CD1c-positive myeloid dendritic cell (primary cell): ENCODE measurements around the gene TNFSF10.
"Not testable (repeated sequence)": the region's sequence is repeated elsewhere in the genome, so short reads cannot be mapped to it uniquely, and the experiment has no call there.

ENCODE experiments used
- DNase-seq: peaks from one replicate; pipeline ENCODE4 v3.0.0-alpha.2; 2016; ENCODE audit errors: extremely low spot score

The TNFSF10 gene

DNA sequence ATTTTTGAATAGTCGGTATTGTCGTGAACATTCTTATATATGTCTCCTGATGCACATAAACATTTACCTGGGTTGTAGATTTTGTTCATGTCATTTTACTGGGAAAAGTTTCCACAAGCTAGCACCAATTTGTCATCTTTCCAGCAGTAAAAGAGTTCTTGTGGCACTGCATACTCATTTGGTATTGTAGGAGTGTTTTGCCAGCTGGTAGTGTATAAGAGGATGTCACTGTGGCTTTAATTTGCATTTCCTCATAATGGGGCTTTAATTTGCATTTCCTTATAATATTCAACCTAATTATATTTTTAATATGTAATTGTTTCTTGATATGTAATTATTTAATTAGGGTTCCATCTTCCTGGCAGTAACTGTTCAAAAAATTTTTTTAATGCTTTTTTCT, 21.2 kb upstream of the TNFSF10 start:
- DNase-seq: no peak

- no peak for DNase-seq
These were observed 20.7 kb upstream of the TNFSF10 start for GRCh38 chr3:172543884-172544283.

DNA sequence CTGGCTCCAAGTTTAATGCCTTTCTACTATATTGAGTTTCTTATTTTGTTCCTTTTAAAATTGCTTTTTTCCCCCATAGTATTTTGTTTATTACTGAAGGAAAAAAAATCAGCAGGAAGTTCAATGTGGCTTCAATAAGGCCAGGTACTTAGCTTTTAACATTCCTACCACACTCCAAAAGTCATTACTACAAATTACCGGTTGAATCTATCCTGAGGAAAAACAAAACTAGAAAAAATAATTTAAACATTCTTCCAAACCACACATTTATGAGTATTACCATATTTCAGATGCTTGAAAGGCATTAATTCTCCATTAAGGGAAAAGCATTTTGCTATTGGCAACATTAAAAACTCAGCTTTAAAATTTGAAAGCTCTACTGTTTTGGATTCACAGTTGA, 20.2 kb upstream of the TNFSF10 start:
- DNase-seq: no peak

GRCh38 chr3:172542999-172543398, 19.8 kb upstream of the TNFSF10 start:
- no peak for DNase-seq

GRCh38 chr3:172541945-172542488, 18.8 kb upstream of the TNFSF10 start:
- DNase-seq: no peak

DNA sequence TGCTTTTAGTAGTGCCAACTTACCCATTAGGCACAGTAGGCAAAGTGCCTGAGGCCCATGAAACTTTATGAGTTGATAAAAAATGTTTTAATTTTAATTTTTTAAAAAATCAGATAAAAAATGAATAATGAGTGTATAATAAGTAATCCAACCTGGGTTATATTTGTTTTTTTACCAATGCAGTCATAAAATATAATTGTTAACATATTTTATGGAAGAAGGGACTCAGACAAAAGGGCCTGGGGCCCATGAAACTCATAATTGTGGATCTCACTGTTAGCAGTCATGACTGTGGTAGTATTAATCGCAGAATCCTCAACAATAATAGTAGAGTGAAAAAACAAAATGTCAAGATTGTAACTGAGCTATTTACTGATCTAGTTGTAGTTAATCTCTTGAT, 16.8 kb upstream of the TNFSF10 start:
- DNase-seq: no peak

DNA sequence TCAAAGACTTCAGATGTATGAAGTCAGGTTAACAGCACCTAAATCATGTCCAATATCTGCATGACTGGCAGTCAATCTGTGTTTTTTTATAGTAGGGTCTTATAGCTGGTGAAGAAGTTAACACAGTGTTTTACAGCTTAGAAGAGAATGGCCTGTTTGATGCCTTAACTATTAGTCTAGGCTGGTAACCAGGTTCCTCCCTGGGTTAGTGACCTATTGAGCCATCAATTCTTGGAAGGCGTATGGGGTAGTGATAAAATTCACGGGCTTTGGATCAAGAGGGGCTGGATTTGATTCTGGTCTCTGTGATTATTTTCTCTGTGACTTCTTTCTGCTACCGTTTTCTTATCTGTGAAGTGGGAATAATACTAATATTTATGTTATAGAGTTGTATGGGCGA, 16.0 kb upstream of the TNFSF10 start:
- no peak for DNase-seq

GRCh38 chr3:172538368-172539151, 15.3 kb upstream of the TNFSF10 start:
- DNase-seq: no peak

- DNase-seq: no peak
These were observed 14.4 kb upstream of the TNFSF10 start for GRCh38 chr3:172537507-172538158.

DNA sequence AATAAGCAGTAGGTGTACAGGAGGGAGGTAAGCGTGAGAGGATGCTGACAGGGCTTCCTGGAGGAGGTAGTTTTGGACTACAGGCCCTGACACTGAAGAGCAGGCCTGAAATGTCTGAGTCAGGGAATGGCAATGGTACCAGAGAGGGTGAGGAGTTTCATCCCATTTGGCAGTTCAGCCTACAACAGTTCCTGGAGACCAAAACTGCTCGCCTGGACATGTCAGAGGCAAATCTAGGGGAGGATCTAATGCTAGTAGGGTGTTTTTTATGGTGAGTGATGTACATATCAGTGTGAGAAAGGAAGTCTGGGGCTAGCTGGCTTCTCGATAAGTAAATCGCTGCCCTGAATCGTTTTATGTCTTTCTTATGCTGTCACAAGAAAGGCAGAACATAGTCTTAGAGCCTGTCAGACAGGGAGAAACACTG, 13.8 kb upstream of the TNFSF10 start:
- DNase-seq: no peak

DNA sequence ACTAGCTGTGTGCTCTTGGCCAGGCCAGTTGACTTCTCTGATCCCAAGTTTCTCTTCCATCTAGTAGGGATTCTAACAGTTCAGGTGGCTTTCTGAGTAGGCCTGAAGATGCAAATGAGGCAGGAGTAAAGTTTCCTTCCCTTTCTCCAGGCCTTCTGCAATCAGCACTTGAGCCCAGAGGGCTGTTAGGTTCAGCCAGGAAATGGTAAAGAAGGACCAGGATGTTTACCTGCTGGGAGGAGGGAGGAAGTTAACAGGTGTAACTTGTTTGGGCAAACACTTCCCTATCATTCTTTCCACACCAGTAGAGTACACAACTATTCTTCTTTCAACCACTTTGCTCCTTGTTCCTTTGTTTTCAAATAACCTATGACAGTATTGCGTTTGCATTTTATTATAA, 13.3 kb upstream of the TNFSF10 start:
- DNase-seq: no peak

GRCh38 chr3:172530566-172530965, 7.3 kb upstream of the TNFSF10 start:
- DNase-seq: peak; percentile 34

DNA sequence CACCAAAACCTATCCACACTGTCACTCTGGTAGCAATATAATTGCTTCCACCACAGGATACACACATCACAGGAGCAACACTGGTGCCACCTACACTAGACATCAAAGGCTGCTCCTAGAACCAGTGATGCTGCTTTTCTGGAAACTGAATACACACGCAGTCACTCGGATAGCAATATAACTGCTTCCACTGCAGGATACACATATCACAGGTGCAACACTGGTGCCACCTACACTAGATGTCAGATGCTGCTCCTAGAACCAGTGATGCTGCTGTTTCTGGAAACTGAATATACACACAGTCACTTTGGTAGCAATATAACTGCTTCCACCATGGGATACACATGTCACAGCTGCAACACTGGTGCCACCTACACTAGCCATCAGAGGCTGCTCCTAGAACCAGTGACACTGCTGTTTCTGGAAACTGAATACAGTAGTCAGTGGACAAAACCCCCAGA, 6.9 kb upstream of the TNFSF10 start:
- no peak for DNase-seq

DNA sequence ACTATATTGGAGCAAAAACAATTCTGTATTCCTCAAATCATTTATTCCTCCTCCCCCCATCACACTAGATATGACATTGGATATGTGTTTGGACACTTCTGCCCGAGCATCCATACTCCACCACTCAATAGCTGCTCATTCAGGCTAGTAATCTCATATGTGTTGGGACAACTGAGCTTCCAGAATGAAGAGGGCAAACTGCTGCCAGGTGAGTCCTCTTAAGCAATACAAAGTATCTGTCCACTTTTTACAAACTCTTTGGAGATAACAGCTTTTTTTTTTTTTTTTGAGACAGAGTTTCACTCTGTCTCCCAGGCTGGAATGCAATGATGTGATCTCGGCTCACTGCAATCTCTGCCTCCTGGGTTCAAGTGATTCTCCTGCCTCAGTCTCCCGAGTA, 5.4 kb upstream of the TNFSF10 start:
- DNase-seq: no peak

DNA sequence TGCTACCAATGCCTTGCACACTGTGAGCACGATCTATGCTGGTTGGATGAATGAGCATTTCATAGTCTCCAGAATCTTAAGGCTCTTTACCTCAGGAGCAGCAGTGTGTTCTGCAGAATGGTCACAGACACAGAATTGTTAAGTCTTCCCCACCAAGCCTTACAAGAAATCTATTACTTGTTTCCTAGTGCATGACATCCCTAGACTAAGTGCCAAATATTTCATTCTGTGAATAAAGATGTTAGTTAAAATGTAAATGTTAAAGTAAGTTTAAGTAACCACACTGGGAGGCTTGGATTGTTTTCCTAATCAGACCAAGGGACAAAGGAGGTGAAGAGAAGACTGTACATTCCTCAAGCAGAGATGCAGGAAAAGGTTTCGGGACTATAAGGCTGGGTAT, 4.1 kb upstream of the TNFSF10 start:
- no peak for DNase-seq

DNA sequence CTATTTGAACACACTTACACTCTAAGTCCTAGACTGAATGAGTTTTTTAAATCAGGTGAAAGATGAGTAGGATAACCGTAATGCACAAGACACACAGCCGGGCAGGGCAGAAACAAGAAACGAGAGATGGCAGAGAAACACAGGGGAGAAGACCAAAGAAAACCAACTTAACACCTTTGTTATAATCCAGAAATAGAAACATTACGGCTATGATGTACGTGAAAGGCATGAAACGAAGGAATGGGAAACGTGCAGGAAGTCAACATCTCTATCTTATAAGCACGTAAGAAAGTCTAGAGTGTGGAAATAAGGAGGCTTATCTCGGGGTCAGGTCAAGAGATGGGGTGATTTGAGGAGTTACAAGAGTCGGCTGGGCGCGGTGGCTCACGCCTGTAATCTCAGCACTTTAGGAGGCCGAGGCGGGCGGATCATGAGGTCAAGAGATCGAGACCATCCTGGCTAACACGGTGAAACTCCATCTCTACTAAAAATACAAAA, 1.9 kb upstream of the TNFSF10 start:
- DNase-seq: no peak

DNA sequence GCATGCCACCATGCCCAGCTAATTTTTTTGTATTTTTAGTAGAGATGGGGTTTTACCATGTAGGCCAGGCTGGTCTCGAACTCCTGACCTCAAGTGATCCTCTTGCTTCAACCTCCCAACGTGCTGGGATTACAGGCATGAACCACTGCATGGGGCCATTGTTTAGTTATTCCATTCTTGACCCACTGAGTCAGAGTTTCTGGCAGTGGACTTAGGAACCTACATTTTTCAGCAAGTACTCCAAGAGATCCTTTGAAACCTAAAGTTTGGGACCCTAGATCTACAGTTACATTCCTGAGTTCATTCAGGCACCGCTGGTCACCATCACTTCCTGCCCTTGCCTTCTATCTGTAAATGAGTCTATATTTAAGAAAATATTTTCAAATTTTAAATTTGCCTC, 1.4 kb upstream of the TNFSF10 start:
- DNase-seq: no peak

DNA sequence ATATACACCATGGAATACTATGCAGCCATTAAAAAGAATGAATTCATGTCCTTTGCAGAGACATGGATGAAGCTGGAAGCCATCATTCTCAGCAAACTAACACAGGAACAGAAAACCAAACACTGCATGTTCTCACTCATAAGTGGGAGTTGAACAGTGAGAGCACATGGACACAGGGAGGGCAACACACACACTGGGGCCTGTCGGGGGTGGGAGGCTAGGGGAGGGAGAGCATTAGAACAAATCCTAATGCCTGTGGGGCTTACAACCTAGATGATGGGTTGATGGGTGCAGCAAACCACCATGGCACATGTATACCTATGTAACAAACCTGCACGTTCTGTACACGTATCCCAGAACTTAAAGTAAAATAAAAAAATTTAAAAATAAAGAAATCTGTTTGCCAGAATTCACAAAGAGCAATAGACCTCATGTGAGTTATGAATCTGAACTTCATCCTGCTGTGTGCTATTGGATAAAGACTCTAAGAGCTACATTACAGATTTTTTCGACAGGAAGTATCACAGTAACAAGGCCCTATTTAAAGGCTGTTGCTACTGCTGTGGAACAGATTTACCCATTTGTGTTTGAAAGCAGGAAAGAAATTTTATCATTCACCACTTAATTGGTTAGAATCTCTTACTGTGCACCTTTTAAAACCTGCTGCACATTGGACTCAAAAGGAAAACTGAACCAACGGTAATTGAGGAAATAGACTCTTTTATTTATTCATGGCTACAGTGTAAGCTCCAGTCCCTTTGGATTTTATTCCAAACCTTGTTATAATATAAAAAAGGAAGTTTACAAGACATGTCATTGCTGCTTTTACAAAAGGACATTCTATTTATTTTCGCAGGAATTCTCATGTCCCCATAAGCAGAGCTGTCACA, 1.1 kb downstream of the TNFSF10 start:
- DNase-seq: not testable (repeated sequence)

- DNase-seq: no peak
These were observed 2.9 kb downstream of the TNFSF10 start for GRCh38 chr3:172520301-172520831.

GRCh38 chr3:172519740-172520139, 3.5 kb downstream of the TNFSF10 start:
- no peak for DNase-seq

DNA sequence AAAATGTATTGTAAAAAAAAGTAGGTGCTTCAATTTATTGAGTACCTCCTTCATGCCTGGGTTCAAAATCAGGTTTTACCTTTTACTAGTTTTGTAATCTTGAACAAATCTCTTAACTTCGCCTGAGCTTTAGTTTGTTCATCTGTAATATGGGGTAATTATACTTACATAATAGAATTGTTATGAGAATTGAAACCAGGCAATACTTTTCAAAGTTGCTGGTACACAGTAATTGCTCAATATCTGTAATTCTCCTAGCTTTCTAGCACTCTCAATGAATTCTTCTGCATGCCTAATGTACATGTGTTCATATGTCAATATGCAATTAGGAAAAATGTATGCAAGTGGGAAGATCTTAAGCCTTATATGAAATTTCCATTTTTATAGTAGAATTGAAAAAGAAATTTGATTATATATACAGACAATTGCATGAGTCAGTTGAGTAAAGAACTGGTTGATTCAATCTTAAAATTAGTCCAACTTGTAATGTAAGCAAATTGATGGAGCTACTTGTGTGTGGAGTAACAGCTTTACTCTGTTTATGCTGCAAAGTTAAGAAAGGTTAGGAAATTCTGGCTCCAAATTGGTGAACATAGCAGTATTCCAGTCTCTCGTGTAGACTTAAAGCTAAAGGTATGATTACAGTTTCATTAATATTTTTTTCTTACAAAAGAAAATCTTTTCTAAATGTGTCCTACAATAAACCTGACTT, 4.1 kb downstream of the TNFSF10 start:
- DNase-seq: no peak
